T-cell (primary cell): ENCODE measurements around the gene TTBK1. TPM values are rescaled to one million over a fixed set of nuclear protein-coding genes. Genes with fewer than 3 reads are reported as not detected.

ENCODE experiments used
- ATAC-seq, 4 experiments: fragments of 200-7000 bp in 3 of 4; fragments of 150-1000 bp in 1 of 4; cut with Tn5 transposase; replicated peaks in 1 of 4; 1 replicate in 3 of 4; 2 replicates in 1 of 4; pipeline ENCODE4 v1.10.0; 2021; ENCODE audit warnings: moderate library complexity in 3 of 4, mild to moderate bottlenecking in 2 of 4, moderate number of reproducible peaks in 1 of 4
- CTCF ChIA-PET, 2 donors: fragments of 300-600 bp; sonication (Branson Sonifier 250); formaldehyde crosslinking; loops; one replicate each; lab custom pipeline; 2022; ENCODE audit warnings: antibody characterized with exemption in 2 of 2; lab: Charles Lee
- POLR2A ChIA-PET, 2 donors: fragments of 300-600 bp; sonication (Branson Sonifier 250); formaldehyde crosslinking; loops; one replicate each; lab custom pipeline; 2022; ENCODE audit warnings: antibody characterized with exemption in 2 of 2; lab: Charles Lee
- DNase-seq, 35 experiments: peaks; one replicate each; pipeline versions ENCODE4 v3.0.0 to v3.0.0-alpha.2; 2013 to 2023
- H3K27ac ChIP-seq: one replicate; pipeline ENCODE4 v1.5.1; 2013; ENCODE audit warnings: low read length
- H3K27me3 ChIP-seq, 2 experiments: replicated peaks in 1 of 2; 1 replicate in 1 of 2; 2 replicates in 1 of 2; pipeline versions ENCODE4 v1.6.1 to v1.7.0; 2013; ENCODE audit warnings: low read length in 1 of 2, mixed read lengths in 1 of 2; ENCODE audit not compliant: control insufficient read depth in 2 of 2, insufficient read depth in 2 of 2; ENCODE audit errors: extremely low read depth in 1 of 2
- H3K36me3 ChIP-seq, 2 donors: 1 replicate in 1 of 2; 2 replicates in 1 of 2; pipeline versions ENCODE4 v1.6.1 to v1.7.0; 2013; ENCODE audit warnings: low read length in 1 of 2; ENCODE audit not compliant: control insufficient read depth in 2 of 2, insufficient read depth in 1 of 2; ENCODE audit errors: extremely low read depth in 1 of 2
- H3K4me1 ChIP-seq, 2 experiments: 1 replicate in 1 of 2; 2 replicates in 1 of 2; pipeline versions ENCODE4 v1.6.1 to v1.7.0; 2013; ENCODE audit warnings: low read length in 2 of 2, mixed read lengths in 1 of 2; ENCODE audit not compliant: insufficient read depth in 2 of 2, control insufficient read depth in 1 of 2; ENCODE audit errors: extremely low read depth in 1 of 2
- H3K4me3 ChIP-seq, 2 donors: 1 replicate in 1 of 2; 2 replicates in 1 of 2; pipeline versions ENCODE4 v1.5.1 to v1.7.0; 2013; ENCODE audit warnings: mild to moderate bottlenecking in 2 of 2, low read length in 1 of 2, moderate library complexity in 1 of 2; ENCODE audit not compliant: control insufficient read depth in 1 of 2; ENCODE audit errors: extremely low read depth in 1 of 2
- H3K9me3 ChIP-seq: 2 replicates; pipeline ENCODE4 v1.7.0; 2013
- H3K27ac Mint-ChIP-seq, 2 donors: one replicate each; pipeline ENCODE4 v1.8.0; 2020 to 2021; ENCODE audit warnings: mild to moderate bottlenecking in 2 of 2, mixed read lengths in 2 of 2
- H3K27me3 Mint-ChIP-seq, 2 donors: one replicate each; pipeline ENCODE4 v1.8.0; 2021 to 2022; ENCODE audit warnings: mixed read lengths in 2 of 2
- H3K36me3 Mint-ChIP-seq: one replicate; pipeline ENCODE4 v1.8.0; 2021; ENCODE audit warnings: mixed read lengths
- H3K4me1 Mint-ChIP-seq, 3 donors: one replicate each; pipeline ENCODE4 v1.8.0; 2020 to 2022; ENCODE audit warnings: mixed read lengths in 3 of 3, mild to moderate bottlenecking in 1 of 3
- H3K4me3 Mint-ChIP-seq, 3 donors: one replicate each; pipeline ENCODE4 v1.8.0; 2020 to 2022; ENCODE audit warnings: mild to moderate bottlenecking in 3 of 3, mixed read lengths in 3 of 3, moderate library complexity in 3 of 3
- H3K9me3 Mint-ChIP-seq, 3 donors: one replicate each; pipeline ENCODE4 v1.8.0; 2020 to 2022; ENCODE audit warnings: mixed read lengths in 3 of 3
- WGBS: methylation state at CpG from one replicate; pipeline ENCODE4 v1.1.5; 2013; ENCODE audit warnings: missing lambda C conversion rate; ENCODE audit not compliant: insufficient coverage; 5-methylcytosine and 5-hydroxymethylcytosine counted together
- total RNA-seq, 35 experiments: library from RNA in 6 of 35; stranded (reverse) in 6 of 35; fragments of 120-200 nt in 1 of 35; gene quantifications; one replicate each; pipeline versions ENCODE4 v1.2.1 to v1.2.4 and lab custom pipeline; 2013 to 2026

TTBK1 gene
- total RNA-seq, 5 donors from 2014 or later (not counting 1 experiment from before 2014, with no cell fraction given) = 0.03 to 0.07 TPM; not detected in 3

GRCh38 chr6:43254138-43254817, 11.0 kb downstream of the TTBK1 start:
- ChIA-PET CTCF (interaction anchor here in 1 of 2 donors (0.5 to 0.6 kb wide), 2 partner anchors 132 to 242 kb away, joined by 3 read pairs; no protein-coding TSS in a partner anchor), POLR2A (no interaction called here)
- no peak for ATAC-seq
- Mint-ChIP-seq H3K27me3 (peaks cover 21 to 39% of the 10 kb centered on the region in 2 donors), H3K4me3 (no peak overlapping the region), H3K36me3 (no peaks in the 10 kb centered on the region), H3K27ac (no peak overlapping the region), H3K9me3 (no peaks in the 10 kb centered on the region), H3K4me1 (peaks cover 0 to 10% (median 4%) of the 10 kb centered on the region in 3 donors)
- peaks cover 0 to 2% of the 10 kb centered on the region in 2 experiments for H3K4me1 ChIP-seq
- H3K9me3 ChIP-seq = no peaks in the 10 kb centered on the region
- H3K36me3 ChIP-seq = no peaks in the 10 kb centered on the region
- DNase-seq = no peak
- no peak overlapping the region for H3K27ac ChIP-seq
- H3K4me3 ChIP-seq = no peak overlapping the region
- WGBS = 76% methylated on average over 14 of the region's 15 CpGs
- H3K27me3 ChIP-seq = peaks cover 6 to 52% of the 10 kb centered on the region in 2 experiments

- H3K4me1 ChIP-seq = peaks cover 0 to 2% of the 10 kb centered on the region in 2 experiments
- no peak overlapping the region for H3K4me3 ChIP-seq
- no peaks in the 10 kb centered on the region for H3K36me3 ChIP-seq
- Mint-ChIP-seq H3K9me3 (no peaks in the 10 kb centered on the region), H3K27ac (no peak overlapping the region), H3K27me3 (peaks cover 21 to 39% of the 10 kb centered on the region in 2 donors), H3K36me3 (no peaks in the 10 kb centered on the region), H3K4me1 (peaks cover 0 to 10% (median 4%) of the 10 kb centered on the region in 3 donors), H3K4me3 (no peak overlapping the region)
- no peak for ATAC-seq
- CTCF ChIA-PET = no interaction called here
- H3K9me3 ChIP-seq = no peaks in the 10 kb centered on the region
- POLR2A ChIA-PET = no interaction called here
- H3K27me3 ChIP-seq = peaks cover 6 to 58% of the 10 kb centered on the region in 2 experiments
- DNase-seq = no peak
- 80% methylated on average over 1 of the region's 11 CpGs for WGBS
- no peak overlapping the region for H3K27ac ChIP-seq
Measured at GRCh38 chr6:43254846-43255245, 11.6 kb downstream of the TTBK1 start.

GRCh38 chr6:43255408-43256054, 12.2 kb downstream of the TTBK1 start:
- POLR2A ChIA-PET = no interaction called here
- 82% methylated on average over 8 of the region's 11 CpGs for WGBS

GRCh38 chr6:43256670-43257366, 13.5 kb downstream of the TTBK1 start:
- H3K27me3 ChIP-seq = peaks cover 0 to 48% of the 10 kb centered on the region in 2 experiments
- no peak overlapping the region for H3K4me3 ChIP-seq
- ATAC-seq (no peak), DNase-seq (no peak)
- Mint-ChIP-seq H3K36me3 (no peaks in the 10 kb centered on the region), H3K27me3 (peaks cover 17 to 28% of the 10 kb centered on the region in 2 donors), H3K4me1 (peaks cover 0 to under 1% (median 0%) of the 10 kb centered on the region in 3 donors), H3K4me3 (no peak overlapping the region), H3K27ac (no peak overlapping the region), H3K9me3 (no peaks in the 10 kb centered on the region)
- no peaks in the 10 kb centered on the region for H3K36me3 ChIP-seq
- WGBS = 83% methylated on average over 7 of the region's 9 CpGs
- no peaks in the 10 kb centered on the region for H3K9me3 ChIP-seq
- no peaks in the 10 kb centered on the region for H3K4me1 ChIP-seq
- no peak overlapping the region for H3K27ac ChIP-seq
- ChIA-PET POLR2A (no interaction called here), CTCF (interaction anchor here in 1 of 2 donors (0.6 kb wide), 1 partner anchor 108 kb away, joined by 3 read pairs; no protein-coding TSS in a partner anchor)

More at GRCh38 chr6:43255408-43256054, 12.2 kb downstream of the TTBK1 start:
- H3K4me1 Mint-ChIP-seq = peaks cover 0 to 10% (median 4%) of the 10 kb centered on the region in 3 donors
- H3K4me3 ChIP-seq = no peak overlapping the region
- no peaks in the 10 kb centered on the region for H3K36me3 ChIP-seq
- no peaks in the 10 kb centered on the region for H3K9me3 ChIP-seq
- CTCF ChIA-PET = no interaction called here
- H3K27ac Mint-ChIP-seq = no peak overlapping the region
- H3K27me3 ChIP-seq = peaks cover 5 to 58% of the 10 kb centered on the region in 2 experiments
- no peaks in the 10 kb centered on the region for H3K36me3 Mint-ChIP-seq
- H3K4me1 ChIP-seq = peaks cover 0 to 2% of the 10 kb centered on the region in 2 experiments
- H3K27ac ChIP-seq = no peak overlapping the region
- no peak overlapping the region for H3K4me3 Mint-ChIP-seq
- DNase-seq (no peak), ATAC-seq (no peak)
- peaks cover 21 to 39% of the 10 kb centered on the region in 2 donors for H3K27me3 Mint-ChIP-seq
- H3K9me3 Mint-ChIP-seq = no peaks in the 10 kb centered on the region

- WGBS = 78% methylated on average over 6 of the region's 12 CpGs
- Histone ChIP-seq H3K4me1 (no peaks in the 10 kb centered on the region), H3K27me3 (peaks cover 0 to 46% of the 10 kb centered on the region in 2 experiments), H3K9me3 (no peaks in the 10 kb centered on the region), H3K36me3 (no peaks in the 10 kb centered on the region), H3K27ac (no peak overlapping the region), H3K4me3 (no peak overlapping the region)
- no peaks in the 10 kb centered on the region for H3K36me3 Mint-ChIP-seq
- H3K4me1 Mint-ChIP-seq = no peaks in the 10 kb centered on the region
- ChIA-PET POLR2A (no interaction called here), CTCF (no interaction called here)
- ATAC-seq = no peak
- no peak for DNase-seq
- H3K27me3 Mint-ChIP-seq = peaks cover 16 to 24% of the 10 kb centered on the region in 2 donors
- no peaks in the 10 kb centered on the region for H3K9me3 Mint-ChIP-seq
- no peak overlapping the region for H3K27ac Mint-ChIP-seq
- no peak overlapping the region for H3K4me3 Mint-ChIP-seq
Measured at GRCh38 chr6:43257367-43258145, 14.3 kb downstream of the TTBK1 start.

- H3K4me3 Mint-ChIP-seq = no peak overlapping the region
- DNase-seq = no peak
- Histone ChIP-seq H3K4me3 (no peak overlapping the region), H3K9me3 (no peaks in the 10 kb centered on the region), H3K27ac (no peak overlapping the region), H3K4me1 (peaks cover 0 to under 1% of the 10 kb centered on the region in 2 experiments), H3K27me3 (peaks cover 0 to 40% of the 10 kb centered on the region in 2 experiments), H3K36me3 (no peaks in the 10 kb centered on the region)
- peaks cover 10 to 18% of the 10 kb centered on the region in 2 donors for H3K27me3 Mint-ChIP-seq
- H3K27ac Mint-ChIP-seq = no peak overlapping the region
- H3K36me3 Mint-ChIP-seq = no peaks in the 10 kb centered on the region
- H3K9me3 Mint-ChIP-seq = no peaks in the 10 kb centered on the region
- 89% methylated on average over 1 of the region's 4 CpGs for WGBS
- ChIA-PET CTCF (no interaction called here), POLR2A (no interaction called here)
- ATAC-seq = no peak
- no peaks in the 10 kb centered on the region for H3K4me1 Mint-ChIP-seq
Measured at GRCh38 chr6:43258180-43258579, 14.9 kb downstream of the TTBK1 start.
